AG10803 (cell line): Measurements from ENCODE around the gene APOC1.

Source experiments
- DNase-seq: peaks from one replicate; pipeline ENCODE4 v3.0.0; 2010; ENCODE audit warnings: low read depth
- H3K4me3 ChIP-seq: 2 replicates; pipeline ENCODE4 v1.5.1; 2011; ENCODE audit warnings: mild to moderate bottlenecking, low read length, control low read depth
- TF ChIP-seq, protein P1 (sequence below): conservative IDR thresholded peaks from 2 replicates; pipeline ENCODE4 v1.5.1; 2011; ENCODE audit warnings: mild to moderate bottlenecking, low read length, control low read depth, inconsistent platforms

Gene APOC1

GRCh38 chr19:44900328-44901244 is 13.8 kb upstream of the APOC1 start:
- TF ChIP-seq, protein P1, sequence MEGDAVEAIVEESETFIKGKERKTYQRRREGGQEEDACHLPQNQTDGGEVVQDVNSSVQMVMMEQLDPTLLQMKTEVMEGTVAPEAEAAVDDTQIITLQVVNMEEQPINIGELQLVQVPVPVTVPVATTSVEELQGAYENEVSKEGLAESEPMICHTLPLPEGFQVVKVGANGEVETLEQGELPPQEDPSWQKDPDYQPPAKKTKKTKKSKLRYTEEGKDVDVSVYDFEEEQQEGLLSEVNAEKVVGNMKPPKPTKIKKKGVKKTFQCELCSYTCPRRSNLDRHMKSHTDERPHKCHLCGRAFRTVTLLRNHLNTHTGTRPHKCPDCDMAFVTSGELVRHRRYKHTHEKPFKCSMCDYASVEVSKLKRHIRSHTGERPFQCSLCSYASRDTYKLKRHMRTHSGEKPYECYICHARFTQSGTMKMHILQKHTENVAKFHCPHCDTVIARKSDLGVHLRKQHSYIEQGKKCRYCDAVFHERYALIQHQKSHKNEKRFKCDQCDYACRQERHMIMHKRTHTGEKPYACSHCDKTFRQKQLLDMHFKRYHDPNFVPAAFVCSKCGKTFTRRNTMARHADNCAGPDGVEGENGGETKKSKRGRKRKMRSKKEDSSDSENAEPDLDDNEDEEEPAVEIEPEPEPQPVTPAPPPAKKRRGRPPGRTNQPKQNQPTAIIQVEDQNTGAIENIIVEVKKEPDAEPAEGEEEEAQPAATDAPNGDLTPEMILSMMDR, result no peak
- no peak overlapping the region for H3K4me3 ChIP-seq
- DNase-seq, result no peak

GRCh38 chr19:44903216-44903601 is 11.2 kb upstream of the APOC1 start:
- H3K4me3 ChIP-seq, result no peak overlapping the region
- TF ChIP-seq, protein P1, result no peak

GRCh38 chr19:44903602-44904425 is 10.6 kb upstream of the APOC1 start:
- TF ChIP-seq, protein P1, result peak; percentile 92
- peak; percentile 49 for DNase-seq
- H3K4me3 ChIP-seq, result no peak overlapping the region

More at GRCh38 chr19:44903216-44903601, 11.2 kb upstream of the APOC1 start:
- DNase-seq, result no peak

DNA sequence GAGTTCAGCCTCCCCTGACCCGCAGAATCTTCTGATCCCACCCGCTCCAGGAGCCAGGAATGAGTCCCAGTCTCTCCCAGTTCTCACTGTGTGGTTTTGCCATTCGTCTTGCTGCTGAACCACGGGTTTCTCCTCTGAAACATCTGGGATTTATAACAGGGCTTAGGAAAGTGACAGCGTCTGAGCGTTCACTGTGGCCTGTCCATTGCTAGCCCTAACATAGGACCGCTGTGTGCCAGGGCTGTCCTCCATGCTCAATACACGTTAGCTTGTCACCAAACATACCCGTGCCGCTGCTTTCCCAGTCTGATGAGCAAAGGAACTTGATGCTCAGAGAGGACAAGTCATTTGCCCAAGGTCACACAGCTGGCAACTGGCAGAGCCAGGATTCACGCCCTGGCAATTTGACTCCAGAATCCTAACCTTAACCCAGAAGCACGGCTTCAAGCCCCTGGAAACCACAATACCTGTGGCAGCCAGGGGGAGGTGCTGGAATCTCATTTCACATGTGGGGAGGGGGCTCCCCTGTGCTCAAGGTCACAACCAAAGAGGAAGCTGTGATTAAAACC is 9.9 kb upstream of the APOC1 start:
- TF ChIP-seq, protein P1, result peak; percentile 24
- no peak overlapping the region for H3K4me3 ChIP-seq
- no peak for DNase-seq

DNA sequence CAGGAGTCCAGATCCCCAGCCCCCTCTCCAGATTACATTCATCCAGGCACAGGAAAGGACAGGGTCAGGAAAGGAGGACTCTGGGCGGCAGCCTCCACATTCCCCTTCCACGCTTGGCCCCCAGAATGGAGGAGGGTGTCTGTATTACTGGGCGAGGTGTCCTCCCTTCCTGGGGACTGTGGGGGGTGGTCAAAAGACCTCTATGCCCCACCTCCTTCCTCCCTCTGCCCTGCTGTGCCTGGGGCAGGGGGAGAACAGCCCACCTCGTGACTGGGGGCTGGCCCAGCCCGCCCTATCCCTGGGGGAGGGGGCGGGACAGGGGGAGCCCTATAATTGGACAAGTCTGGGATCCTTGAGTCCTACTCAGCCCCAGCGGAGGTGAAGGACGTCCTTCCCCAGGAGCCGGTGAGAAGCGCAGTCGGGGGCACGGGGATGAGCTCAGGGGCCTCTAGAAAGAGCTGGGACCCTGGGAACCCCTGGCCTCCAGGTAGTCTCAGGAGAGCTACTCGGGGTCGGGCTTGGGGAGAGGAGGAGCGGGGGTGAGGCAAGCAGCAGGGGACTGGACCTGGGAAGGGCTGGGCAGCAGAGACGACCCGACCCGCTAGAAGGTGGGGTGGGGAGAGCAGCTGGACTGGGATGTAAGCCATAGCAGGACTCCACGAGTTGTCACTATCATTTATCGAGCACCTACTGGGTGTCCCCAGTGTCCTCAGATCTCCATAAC is 8.8 kb upstream of the APOC1 start, which contains the start of gene APOE:
Gene APOE, plus strand, starts transcription at position 360 of the 724 bp plus-strand sequence. CDS start 829 bp downstream, outside the sequence.
- TF ChIP-seq, protein P1, result no peak
- no peak for DNase-seq
- no peak within 1 kb of the TSS for H3K4me3 ChIP-seq

- no peak for DNase-seq
- TF ChIP-seq, protein P1, result no peak
- no peak overlapping the region for H3K4me3 ChIP-seq
Observed at GRCh38 chr19:44907613-44908012, 6.8 kb upstream of the APOC1 start.
